CD4-positive, alpha-beta T cell treated with Interferon gamma for 1 hour (primary cell): Measurements from ENCODE around the gene OR2J3.
"Not testable (repeated sequence)": the region's sequence is repeated elsewhere in the genome, so short reads cannot be mapped to it uniquely, and the experiment has no call there.

ENCODE experiments used
- DNase-seq: peaks from one replicate; pipeline ENCODE4 v3.0.0-alpha.2; 2020

Gene OR2J3

DNA sequence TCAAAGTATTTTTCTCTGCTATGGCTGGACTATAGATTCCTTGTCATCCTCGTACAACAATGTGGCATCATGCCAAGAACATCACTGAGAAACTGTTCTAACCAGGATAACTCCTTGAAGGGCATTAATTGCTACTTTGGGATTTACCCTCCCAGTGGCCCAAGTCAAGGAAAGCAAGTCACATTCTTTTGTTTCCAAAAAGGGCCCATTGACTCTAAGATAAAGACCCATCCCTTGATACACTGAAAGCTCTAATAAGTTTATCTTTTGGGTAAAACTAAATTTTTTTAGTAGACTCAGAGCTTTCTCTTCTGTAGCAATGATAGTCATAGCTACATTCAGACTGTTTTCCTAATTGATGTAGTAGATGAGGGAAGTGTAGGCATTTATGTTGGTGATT, at the start of gene OR2J3:
Gene OR2J3, plus strand, starts transcription at position 301 of the 400 bp plus-strand sequence. CDS start 3,833 bp downstream, outside the sequence.
- no peak for DNase-seq

DNA sequence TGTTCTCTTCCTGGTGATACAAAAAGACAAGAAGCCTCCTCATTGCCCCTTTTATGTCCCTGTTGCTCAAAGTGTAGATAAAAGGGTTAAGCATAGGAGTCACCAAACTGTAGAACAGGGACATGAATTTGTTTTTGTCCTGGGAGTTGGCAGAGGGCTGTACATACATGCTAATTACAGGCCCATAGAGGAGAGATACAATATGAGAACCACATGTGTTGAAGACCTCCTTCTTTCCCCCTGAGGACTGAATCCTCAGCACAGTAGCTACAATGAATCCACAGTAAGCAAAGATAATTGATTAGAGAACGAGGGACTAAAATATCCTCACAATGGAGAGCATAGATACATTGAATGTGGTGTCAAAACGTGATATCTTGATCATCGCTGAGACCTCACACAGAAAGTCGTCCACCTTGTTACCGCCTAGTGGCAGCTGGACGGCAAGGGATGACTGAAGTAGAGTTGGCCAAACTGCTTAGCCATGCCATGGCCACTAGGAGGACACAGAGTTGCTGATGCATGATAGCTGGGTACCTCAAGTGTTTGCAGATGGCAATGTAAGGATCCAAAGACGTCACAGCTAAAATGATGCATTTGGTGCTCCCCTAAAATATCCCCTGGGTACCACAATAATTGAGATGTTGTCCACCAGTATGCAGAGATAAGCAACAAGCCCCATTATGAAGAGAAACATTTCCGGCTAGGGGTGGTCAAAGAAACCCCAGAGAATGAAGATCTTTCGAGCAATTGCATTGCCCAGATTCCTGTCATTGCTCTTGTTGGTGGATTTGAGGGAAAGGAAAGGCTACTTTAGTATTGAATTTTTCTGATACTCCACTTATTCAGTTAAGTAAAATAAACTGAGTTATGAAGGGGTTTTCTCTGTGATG, 35.8 kb upstream of the OR2J3 start:
- no peak for DNase-seq

DNA sequence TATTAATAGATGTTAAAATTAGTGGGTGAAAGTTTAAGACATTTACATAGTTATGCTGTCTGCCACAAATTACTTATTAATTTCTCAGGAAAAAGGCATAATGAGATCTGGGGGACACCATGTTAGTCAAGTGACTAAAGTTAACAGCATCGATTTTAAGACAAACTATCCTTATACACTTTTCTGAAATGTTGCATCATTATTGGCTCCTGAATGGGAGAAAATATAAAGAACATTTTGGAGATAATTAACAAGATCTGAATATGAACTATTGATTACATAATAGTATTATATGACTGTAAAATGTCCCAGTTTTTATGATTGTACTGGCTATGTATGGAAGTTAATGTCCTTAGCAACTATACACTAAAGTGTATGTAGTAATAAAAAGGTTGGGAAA, 28.7 kb upstream of the OR2J3 start:
- DNase-seq: no peak

DNA sequence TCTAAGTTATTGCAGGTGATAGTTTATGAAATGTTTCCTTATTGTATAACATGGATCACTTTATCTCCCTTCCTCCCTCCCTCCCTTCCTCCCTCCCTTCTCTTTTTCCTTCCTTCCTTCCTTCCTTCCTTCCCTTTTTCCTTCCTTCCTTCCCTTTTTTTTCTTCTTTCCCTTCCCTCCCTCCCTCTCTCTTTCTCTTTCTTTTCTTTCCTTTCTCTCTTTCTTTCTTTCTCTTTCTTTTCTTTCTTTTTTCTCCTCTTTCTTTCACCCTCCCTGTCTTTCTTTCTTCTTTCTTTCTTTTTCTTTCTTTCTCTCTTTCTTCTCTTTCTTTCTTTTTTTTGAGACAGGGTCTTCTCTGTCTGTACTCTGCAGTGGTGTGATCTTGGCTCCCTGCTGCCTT, 26.5 kb upstream of the OR2J3 start:
- no peak for DNase-seq

DNA sequence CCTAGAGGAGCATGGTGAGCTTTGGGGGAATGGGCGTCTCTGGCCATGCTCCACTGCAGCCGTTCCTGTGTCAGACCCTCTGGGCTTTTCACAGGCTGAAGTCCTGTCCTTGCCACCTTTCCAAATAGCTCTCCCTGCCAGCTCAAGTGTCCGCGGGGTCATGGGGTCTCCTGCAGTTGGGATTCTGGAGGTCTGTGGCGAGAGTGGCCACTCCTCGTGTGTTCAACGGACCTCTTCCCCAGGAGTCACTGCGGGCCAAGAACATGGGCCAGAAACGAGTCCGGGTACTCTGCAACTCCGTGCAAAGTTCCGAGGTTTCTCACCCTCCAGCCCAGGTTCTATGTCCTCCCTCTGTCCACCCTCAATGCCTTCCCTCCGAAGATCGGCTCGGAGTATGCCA, 25.4 kb upstream of the OR2J3 start:
- DNase-seq: no peak

DNA sequence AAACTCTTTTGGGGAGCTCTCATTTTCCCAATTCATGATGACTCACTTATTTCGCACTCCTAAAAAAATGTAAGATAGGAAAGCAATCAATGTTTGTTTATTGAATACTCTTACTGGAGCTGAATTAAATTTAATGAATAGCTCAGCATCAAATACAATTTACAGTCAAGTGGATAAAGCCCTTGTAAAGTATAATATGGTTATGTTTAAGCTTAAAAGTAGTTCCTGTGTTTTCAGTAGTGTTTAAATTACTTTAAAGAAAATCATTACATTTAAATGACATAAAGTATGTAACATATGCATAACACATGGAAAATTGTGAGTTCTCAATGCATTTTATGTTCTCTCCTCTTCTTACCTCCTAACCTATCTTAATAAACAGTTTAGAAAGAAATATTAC, 20.6 kb upstream of the OR2J3 start, which contains the start of gene OR2B3:
Gene OR2B3, minus strand, starts transcription at position 101 of the 400 bp plus-strand sequence. Its CDS starts 65 bp downstream, at position 36.
- DNase-seq: no peak

DNA sequence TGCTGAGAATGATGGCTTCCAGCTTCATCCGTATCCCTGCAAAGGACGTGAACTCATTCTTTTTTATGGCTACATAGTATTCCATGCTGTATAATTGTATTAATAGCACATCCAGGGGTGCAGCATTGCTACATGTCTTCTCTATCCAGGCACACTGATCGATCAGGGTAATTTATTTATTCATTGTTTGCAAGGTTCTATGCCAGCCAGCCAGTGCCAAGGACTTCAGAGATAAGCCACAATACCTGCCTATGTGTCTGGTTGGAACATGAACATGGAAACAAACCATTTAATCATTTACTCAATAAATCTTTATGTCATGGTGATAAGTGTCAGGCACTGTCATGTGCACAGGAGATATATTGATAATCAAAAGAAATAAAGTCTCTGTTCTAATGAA, 14.9 kb upstream of the OR2J3 start:
- DNase-seq: no peak

DNA sequence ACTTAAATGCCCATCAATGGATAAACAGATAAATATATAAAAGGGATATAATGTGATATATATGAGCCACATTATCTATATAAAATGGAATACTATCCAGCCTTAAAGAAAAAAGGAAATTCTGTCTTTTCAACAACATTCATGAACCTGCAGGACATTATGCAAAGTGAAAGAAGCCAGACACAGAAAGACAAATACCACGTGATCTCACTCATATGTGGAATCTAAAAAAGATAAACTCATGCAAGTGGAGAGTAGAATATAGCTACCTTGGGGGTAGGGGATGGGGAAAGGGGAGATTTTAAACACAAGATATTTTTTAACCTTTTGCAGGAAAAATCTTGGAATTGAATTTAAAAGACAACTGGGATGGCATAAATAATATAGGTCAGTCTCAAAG, 10.1 kb upstream of the OR2J3 start:
- DNase-seq: no peak

DNA sequence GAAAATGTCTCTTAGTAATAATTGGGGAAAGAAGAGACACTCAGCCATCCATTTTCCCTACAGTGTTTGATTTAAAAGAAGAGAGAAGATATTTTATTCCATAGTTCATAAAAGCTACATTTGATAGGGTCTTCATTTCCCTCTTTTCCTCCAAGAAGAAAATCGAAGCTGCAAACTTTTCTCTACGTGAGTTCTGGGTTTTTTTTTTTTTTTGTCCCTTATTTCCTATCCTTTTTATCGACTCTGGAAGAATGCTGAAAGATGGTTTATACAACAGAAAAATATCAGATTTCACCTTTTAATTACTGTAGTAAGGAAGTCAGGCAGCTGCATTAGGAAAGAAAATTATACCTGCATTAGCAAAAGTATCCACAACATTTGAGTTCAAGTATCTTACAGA, 8.7 kb upstream of the OR2J3 start, which contains the start of gene OR2J1:
Gene OR2J1, plus strand, starts transcription at position 301 of the 400 bp plus-strand sequence. CDS start 1,453 bp downstream, outside the sequence.
- no peak for DNase-seq

DNA sequence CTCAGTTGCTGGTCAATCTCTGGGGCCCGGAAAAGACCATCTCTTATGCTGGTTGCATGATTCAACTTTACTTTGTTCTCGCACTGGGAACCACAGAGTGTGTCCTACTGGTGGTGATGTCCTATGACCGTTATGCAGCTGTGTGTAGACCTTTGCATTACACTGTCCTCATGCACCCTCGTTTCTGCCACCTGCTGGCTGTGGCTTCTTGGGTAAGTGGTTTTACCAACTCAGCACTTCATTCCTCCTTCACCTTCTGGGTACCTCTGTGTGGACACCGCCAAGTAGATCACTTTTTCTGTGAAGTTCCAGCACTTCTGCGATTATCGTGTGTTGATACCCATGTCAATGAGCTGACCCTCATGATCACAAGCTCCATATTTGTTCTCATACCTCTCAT, 4.3 kb downstream of the OR2J3 start:
- DNase-seq: no peak

DNA sequence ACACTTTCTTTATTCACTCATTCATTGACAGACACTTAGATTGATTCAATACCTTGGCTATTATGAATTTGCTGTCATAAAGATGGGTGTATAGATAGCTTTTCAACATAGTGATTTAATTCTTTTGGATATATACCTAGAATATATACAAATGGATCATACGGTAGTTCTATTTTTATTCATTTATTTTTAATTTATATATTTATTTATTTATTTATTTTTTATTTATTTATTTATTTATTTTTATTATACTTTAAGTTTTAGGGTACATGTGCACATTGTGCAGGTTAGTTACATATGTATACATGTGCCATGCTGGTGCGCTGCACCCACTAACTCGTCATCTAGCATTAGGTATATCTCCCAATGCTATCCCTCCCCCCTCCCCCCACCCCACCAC, 7.1 kb downstream of the OR2J3 start:
- not testable (repeated sequence) for DNase-seq

DNA sequence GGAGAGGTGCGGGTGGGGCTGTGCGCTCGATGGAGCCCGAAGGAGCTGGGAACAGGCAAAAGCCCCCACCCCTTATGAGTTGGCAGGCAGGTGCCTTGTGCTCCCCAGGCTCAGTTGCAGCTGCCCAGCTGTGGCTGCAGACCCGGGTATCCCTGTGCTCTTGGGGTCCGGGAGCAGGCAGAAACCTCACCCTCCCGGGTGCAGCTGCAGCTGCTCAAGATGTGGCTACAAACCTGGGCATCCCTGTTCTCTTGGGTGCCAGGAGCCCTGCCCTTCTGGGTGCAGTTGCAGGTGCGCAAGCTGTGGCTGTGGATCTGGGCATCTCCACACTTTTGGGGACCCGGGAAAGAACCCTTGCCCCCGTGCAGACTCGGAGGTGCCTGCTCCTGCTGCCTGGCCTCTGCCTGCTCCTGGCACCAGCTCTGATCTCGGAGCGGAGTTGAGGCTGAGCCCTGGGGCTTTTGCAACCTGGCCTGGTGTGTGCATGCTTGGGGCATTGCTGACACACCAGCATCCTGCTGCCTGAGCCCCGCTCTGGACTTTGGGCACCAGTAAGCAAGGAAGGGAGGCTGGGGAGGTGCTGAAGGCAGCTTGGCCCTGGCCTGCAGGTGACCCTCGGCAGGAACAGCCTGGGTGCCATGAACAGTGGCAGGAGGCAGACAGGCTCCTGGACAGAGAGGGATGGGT, 21.6 kb downstream of the OR2J3 start:
- no peak for DNase-seq

DNA sequence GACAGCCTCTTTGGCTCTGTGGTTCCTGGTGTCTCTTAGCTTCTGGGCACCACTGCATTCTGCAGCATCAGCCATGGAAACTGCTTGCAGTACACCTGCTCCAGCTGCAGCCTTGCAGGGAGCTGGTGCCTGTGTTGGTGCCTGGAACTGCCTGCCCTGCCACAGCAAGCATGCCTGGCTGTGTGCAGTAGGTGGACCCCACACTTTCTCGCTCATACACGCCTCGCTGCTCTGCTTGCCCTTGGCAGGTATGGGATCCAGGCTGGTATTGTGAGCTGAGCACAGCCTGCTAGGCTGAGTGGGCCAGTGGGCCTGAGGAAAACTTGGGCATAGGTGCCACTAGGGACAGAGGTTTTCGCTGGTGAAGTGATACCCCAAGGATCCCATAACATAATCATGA, 22.8 kb downstream of the OR2J3 start:
- peak; percentile 0 for DNase-seq

DNA sequence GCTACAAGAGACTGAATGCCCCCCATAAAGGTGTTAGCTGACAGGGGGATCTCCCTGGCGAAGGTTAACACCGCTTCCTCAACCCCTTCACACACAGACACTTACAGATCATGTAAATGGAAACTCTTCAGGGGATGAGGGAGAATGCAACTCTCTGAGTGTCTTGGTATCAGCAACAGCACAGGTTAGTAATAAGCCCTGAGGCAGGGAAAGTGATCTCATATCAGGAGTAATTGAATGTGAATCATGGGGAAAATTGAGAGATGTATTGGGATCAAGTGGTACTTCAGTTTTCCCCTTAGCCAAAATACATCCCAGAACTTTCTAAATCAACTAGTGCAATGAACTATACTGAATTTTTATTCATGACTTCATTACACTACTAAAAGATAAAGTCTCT, 23.8 kb downstream of the OR2J3 start:
- DNase-seq: no peak

DNA sequence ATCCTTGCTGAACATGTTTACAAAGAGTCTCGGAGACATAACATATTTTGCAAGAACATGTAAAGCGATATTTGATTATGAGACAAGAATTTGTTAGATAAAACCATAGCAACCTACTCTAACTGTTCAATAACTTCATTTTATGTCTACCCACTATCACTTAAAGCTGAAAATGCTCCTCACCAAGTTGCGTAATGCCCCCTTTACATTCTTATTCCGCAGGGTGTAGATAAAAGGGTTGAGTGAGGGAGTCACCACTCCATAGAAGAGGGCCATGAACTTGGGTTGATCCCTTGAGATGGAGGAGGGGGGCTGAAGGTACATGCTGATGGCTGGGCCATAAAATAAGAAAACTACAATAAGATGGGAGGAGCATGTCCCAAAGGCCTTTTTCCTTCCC, 29.9 kb downstream of the OR2J3 start:
- no peak for DNase-seq

DNA sequence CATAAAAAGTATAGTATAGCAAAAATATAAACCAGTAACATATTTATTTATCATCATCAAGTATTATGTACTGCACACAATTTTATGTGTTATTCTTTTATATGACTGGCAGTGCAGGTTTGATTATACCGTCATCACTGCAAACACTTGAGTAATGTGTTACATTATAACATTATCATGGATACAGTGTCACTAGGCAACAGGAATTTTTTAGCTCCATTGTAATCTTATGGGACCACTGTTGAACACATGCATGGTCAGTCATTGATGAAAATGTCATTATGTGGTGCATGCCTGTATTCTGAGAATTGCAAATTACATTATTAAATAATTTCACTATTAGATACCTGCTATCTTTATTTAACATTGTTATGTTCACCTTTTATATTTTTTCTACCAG, 33.7 kb downstream of the OR2J3 start:
- no peak for DNase-seq

DNA sequence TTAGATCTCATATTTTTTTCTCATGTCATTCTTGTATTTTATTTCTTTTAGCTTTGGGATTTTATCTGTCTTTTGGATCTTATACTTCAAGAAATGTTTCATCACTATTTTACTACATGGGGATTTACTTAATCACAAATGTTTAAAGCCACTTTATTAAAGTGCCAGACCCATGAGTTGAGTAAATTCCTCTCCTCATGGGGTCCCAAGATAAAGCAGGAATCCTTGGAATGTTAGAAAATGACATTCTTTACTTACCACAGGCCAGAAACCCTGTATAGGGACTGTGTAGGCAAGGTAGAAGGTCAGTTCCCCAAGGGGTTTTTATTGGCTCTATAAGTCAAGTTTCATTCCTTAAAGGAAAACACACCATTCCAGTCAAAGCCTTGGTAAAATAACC, 34.5 kb downstream of the OR2J3 start:
- DNase-seq: no peak

DNA sequence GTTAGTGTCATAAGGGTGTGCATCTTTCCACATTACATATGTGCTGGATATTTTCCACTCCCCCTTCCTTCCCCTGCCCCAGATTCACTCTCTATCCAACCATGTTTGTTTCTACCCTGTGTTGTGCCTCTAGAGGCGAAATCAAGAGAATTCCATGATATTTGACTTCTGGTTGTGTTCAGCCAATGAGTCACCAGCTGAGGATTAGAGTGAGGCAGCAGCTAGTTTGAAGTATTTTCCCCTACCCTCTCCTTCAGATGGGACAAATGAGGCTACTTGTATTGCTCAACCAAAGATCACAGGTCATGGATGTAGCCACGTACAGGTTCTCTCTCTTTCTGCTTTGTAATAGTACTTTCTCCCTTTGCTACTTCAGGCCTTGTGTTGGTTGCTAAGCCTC, 38.3 kb downstream of the OR2J3 start:
- DNase-seq: no peak

DNA sequence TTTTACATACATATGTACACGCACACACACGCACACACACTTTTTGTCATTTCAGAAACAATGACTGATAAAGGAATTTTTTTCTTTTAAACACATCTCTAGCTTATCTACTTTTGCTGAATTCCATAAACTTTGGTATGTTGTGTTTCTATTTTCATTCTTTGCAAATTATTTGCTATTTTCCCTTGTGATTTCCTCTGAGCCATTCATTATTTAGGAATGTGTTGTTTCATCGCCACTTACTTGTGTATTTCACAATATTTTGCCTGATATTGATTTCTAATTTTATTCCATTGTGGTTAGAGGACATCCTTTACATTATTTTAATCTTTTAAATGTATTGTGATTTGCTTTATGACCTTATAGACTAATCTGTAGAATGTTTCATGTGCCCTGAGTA, 39.2 kb downstream of the OR2J3 start:
- DNase-seq: no peak

DNA sequence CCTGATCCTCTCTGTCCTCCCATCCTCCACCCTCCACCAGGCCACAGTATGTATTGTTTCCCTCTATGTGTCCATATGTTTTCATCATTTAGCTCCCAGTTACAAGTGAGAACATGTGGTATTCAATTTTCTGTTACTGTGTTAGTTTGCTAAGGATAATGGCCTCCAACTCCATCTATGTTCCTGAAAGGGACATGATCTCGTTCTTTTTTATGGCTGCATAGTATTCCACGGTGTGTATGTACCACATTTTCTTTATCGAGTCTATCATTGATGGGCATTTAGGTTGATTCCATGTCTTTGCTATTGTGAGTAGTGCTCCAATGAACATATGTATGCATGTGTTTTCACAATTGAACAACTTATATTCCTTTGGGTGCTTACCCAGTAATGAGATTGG, 41.6 kb downstream of the OR2J3 start:
- DNase-seq: not testable (repeated sequence)

DNA sequence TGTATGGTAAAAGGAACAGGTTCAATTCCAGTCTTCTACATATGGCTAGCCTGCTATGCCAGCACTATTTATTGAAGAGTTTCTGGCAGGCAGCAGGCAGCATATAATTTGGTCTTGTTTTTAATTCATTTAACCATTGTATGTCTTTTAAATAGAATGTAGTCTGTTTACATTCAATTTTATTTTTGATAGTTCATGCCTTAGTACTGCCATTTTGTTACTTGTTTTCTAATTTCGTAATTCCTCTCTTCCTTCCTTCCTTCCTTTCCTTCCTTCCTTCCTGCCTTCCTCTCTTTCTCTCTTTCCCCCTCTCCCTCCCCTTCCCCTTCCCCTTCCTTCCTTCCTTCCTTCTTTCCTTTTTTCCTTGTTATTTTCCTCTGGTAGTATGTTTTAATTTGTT, 45.2 kb downstream of the OR2J3 start:
- no peak for DNase-seq

DNA sequence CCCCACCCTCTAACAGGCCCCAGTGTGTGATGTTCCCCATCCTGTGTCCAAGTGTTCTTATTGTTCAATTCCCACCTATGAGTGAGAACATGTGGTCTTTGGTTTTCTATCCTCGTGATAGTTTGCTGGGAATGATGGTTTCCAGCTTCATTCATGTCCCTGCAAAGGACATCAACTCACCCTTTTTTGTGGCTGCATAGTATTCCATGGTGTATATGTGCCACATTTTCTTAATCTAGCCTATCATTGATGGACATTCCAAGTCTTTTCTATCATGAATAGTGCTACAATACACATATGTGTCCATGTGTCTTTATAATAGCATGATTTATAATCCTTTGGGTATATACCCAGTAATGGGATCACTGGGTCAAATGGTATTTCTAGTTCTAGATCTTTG, 47.3 kb downstream of the OR2J3 start:
- not testable (repeated sequence) for DNase-seq

DNA sequence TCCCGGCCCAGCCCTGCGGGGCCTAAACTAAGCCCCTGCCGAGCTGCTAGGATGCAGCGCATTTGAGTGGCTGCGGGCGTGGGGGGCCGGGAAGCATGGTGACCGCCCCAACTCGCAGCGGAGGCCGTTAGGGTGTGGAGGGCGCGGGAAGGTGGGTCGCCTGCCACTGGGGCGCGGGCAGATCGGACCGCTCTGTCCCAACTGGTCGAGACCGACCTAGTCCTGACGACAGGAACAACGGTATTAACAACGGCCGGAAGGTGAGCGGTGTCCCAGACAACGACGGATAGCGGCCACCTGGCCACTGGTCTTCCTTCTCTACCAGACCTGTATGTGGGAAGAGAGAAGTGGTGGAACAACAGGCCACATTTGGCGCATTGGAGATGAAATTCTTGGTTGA, 52.1 kb downstream of the OR2J3 start:
- not testable (repeated sequence) for DNase-seq
